ENCODE data around the gene GABRG3. TPM values are rescaled to one million over a fixed set of nuclear protein-coding genes. Genes with fewer than 3 reads are reported as not detected.

The GABRG3 gene
- total and polyA plus RNA-seq, 2 experiments from 2014 or later = 0.15 to 0.43 TPM

DNA sequence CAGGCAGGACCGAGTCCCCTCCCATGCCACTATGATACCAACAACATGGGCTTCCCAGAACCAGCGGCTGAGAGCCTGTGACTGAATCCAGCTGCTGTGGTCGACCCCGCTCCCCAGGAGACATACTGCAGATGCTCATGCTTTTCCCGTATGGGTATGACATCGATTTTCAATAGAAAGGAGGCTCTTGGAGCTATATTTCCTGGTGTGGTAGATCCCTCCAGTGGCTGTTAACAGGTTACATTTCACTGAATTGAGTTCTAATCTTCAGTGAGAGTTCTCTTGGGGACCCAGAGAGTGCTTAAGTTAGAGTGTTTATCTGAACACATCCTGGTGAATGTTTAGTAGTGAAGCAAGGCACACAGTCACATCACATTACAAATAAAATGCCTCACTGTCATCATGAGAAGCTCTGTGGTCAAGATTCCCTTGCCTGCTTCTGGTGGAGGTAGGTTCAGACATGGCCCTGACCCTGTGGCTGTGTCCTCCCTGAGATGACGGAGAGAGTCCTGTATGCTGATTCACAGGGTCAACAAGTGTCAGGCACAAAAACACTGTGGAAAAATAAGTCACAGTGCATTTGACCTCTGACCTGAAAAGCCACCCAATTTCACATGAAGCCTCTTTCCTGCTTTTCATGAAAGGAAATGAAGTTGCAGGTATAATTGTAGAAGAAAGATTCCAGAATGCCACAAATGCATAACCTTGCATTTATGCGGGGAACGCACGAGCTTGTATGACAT is 110.9 kb downstream of the GABRG3 start:
- Histone ChIP-seq H2AFZ (no peak overlapping the region), H3K9me3 (ENCODE audit: low read depth) (no peaks in the 10 kb centered on the region), H4K20me1 (ENCODE audit: insufficient read depth, poor library complexity, severe bottlenecking) (no peaks in the 10 kb centered on the region), H3K27ac (no peak overlapping the region), H3K36me3 (replicated peaks; ENCODE audit: insufficient read depth, low read depth) (no peaks in the 10 kb centered on the region), H3K4me1 (ENCODE audit: insufficient read depth) (peaks cover 4% of the 10 kb centered on the region), H3K4me2 (no peak overlapping the region), H3K79me2 (no peaks in the 10 kb centered on the region), H3K4me3 (no peak overlapping the region), H3K9me2 (replicated peaks; ENCODE audit: insufficient read depth) (no peaks in the 10 kb centered on the region), H3K27me3 (no peaks in the 10 kb centered on the region)
- TF ChIP-seq, protein P1, sequence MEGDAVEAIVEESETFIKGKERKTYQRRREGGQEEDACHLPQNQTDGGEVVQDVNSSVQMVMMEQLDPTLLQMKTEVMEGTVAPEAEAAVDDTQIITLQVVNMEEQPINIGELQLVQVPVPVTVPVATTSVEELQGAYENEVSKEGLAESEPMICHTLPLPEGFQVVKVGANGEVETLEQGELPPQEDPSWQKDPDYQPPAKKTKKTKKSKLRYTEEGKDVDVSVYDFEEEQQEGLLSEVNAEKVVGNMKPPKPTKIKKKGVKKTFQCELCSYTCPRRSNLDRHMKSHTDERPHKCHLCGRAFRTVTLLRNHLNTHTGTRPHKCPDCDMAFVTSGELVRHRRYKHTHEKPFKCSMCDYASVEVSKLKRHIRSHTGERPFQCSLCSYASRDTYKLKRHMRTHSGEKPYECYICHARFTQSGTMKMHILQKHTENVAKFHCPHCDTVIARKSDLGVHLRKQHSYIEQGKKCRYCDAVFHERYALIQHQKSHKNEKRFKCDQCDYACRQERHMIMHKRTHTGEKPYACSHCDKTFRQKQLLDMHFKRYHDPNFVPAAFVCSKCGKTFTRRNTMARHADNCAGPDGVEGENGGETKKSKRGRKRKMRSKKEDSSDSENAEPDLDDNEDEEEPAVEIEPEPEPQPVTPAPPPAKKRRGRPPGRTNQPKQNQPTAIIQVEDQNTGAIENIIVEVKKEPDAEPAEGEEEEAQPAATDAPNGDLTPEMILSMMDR (IDR thresholded peaks at IDR 0.05; ENCODE audit: poor library complexity) = no peak
- no peak for TF ChIP-seq EZH2 (IDR thresholded peaks at IDR 0.05; ENCODE audit: borderline replicate concordance)
- TF ChIP-seq EZH2phosphoT487 (IDR thresholded peaks at IDR 0.05; ENCODE audit: low read depth, severe bottlenecking, unreplicated experiment) = no peak
- no peak for DNase-seq (ENCODE audit: low spot score)
- WGBS (ENCODE audit: low lambda C conversion rate, missing lambda C conversion rate) = 84% methylated on average over 10 of the region's 10 CpGs

DNA sequence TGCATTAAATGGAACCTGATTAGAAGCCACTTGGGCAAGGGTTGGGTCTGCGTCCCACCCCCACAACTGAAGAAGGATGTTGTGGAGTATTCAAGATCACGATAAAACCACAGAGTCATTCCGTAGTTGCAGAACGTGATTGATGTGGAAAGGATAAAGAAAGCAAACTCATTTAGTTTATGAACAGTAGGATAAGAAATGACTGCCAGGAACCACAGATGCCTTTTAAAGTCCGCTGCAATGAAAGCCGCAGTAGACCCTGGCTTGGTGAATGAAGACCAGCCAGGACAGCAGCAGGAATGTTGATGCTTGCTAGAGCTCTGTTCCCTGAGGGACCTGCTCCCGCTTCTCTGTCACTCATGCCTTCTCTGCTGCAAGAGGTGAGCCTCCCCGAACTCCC is 111.5 kb downstream of the GABRG3 start:
- no peak overlapping the region for H3K4me3 ChIP-seq
- H2AFZ ChIP-seq = no peak overlapping the region
- no peak overlapping the region for H3K4me2 ChIP-seq
- no peaks in the 10 kb centered on the region for H3K27me3 ChIP-seq
- DNase-seq (ENCODE audit: low spot score) = no peak
- WGBS (ENCODE audit: low lambda C conversion rate, missing lambda C conversion rate) = 53% methylated on average over 8 of the region's 8 CpGs
- H4K20me1 ChIP-seq (ENCODE audit: insufficient read depth, poor library complexity, severe bottlenecking) = no peaks in the 10 kb centered on the region
- peaks cover 4% of the 10 kb centered on the region for H3K4me1 ChIP-seq (ENCODE audit: insufficient read depth)
- H3K9me2 ChIP-seq (replicated peaks; ENCODE audit: insufficient read depth) = no peaks in the 10 kb centered on the region
- no peak overlapping the region for H3K27ac ChIP-seq
- TF ChIP-seq, protein P1 (IDR thresholded peaks at IDR 0.05; ENCODE audit: poor library complexity) = no peak
- TF ChIP-seq EZH2 (IDR thresholded peaks at IDR 0.05; ENCODE audit: borderline replicate concordance) = no peak
- TF ChIP-seq EZH2phosphoT487 (IDR thresholded peaks at IDR 0.05; ENCODE audit: low read depth, severe bottlenecking, unreplicated experiment) = no peak
- H3K36me3 ChIP-seq (replicated peaks; ENCODE audit: insufficient read depth, low read depth) = no peaks in the 10 kb centered on the region
- H3K9me3 ChIP-seq (ENCODE audit: low read depth) = no peaks in the 10 kb centered on the region
- H3K79me2 ChIP-seq = no peaks in the 10 kb centered on the region

DNA sequence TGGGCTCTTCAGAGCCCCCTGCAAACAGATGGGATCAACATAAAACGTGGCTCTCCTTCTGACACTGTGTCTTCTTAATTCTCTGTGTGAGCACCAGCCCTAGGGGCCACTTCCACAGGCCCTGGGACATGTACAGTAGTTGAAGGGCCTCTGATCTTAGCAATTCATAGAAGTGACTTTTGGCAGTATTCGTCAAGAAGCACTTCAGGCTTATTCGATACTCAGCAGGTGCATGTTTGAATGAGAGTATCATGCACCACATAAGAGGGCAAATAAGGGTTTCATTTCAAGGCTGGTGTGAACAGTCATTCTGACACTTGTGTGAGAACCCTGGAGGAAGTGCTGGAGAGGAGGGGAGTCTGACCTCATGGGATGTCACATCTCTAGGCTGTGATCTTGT is 113.9 kb downstream of the GABRG3 start:
- 89% methylated on average over 3 of the region's 3 CpGs for WGBS (ENCODE audit: low lambda C conversion rate, missing lambda C conversion rate)
- no peaks in the 10 kb centered on the region for H3K9me2 ChIP-seq (replicated peaks; ENCODE audit: insufficient read depth)
- H3K79me2 ChIP-seq = no peaks in the 10 kb centered on the region
- DNase-seq (ENCODE audit: low spot score) = no peak
- H3K27me3 ChIP-seq = no peaks in the 10 kb centered on the region
- H4K20me1 ChIP-seq (ENCODE audit: insufficient read depth, poor library complexity, severe bottlenecking) = no peaks in the 10 kb centered on the region
- H3K4me1 ChIP-seq (ENCODE audit: insufficient read depth) = peaks cover 4% of the 10 kb centered on the region
- H3K27ac ChIP-seq = no peak overlapping the region
- no peaks in the 10 kb centered on the region for H3K9me3 ChIP-seq (ENCODE audit: low read depth)
- no peak overlapping the region for H3K4me3 ChIP-seq
- H3K4me2 ChIP-seq = no peak overlapping the region
- TF ChIP-seq, protein P1 (IDR thresholded peaks at IDR 0.05; ENCODE audit: poor library complexity) = no peak
- TF ChIP-seq EZH2 (IDR thresholded peaks at IDR 0.05; ENCODE audit: borderline replicate concordance) = no peak
- TF ChIP-seq EZH2phosphoT487 (IDR thresholded peaks at IDR 0.05; ENCODE audit: low read depth, severe bottlenecking, unreplicated experiment) = no peak
- no peaks in the 10 kb centered on the region for H3K36me3 ChIP-seq (replicated peaks; ENCODE audit: insufficient read depth, low read depth)
- H2AFZ ChIP-seq = no peak overlapping the region
